Measurements from ENCODE around the gene TTC29. TPM values are rescaled to one million over a fixed set of nuclear protein-coding genes. Genes with fewer than 3 reads are reported as not detected.

TTC29 gene
- total RNA-seq, 1 experiment from 2014 or later = 0.09 TPM

DNA sequence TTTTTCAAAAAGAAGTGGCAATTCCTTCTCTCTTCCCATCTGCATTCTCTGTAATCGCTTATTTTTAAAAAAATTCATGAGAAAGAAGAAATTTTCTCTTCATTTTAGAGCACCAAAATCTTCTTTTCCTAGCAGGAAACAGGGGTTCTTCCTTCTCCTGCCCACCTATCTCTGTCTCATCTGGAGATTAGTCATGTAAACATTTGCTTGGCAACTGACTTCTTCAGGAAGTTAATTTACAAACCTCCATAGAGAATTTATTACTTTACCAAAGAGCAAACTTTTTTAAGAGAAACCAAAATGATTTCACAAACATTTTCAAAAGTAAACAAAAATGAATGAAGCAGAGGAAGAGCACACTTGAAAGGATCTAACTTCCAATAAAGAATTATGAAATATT, 13.5 kb downstream of the TTC29 start:
- TF ChIP-seq SP1 (CRISPR knock-in tag; conservative IDR thresholded peaks at IDR 0.05) (no peak), STAT6 (CRISPR knock-in tag; conservative IDR thresholded peaks at IDR 0.05; ENCODE audit: low read depth) (no peak)

GRCh38 chr4:146930673-146931072, 15.0 kb downstream of the TTC29 start:
- H3K36me3 Mint-ChIP-seq = no peaks in the 10 kb centered on the region
- H3K27me3 Mint-ChIP-seq (ENCODE audit: low read depth) = no peaks in the 10 kb centered on the region

More for the DNA sequence above, 13.5 kb downstream of the TTC29 start:
- Mint-ChIP-seq H3K4me3 (no peak overlapping the region), H3K9me3 (no peaks in the 10 kb centered on the region; the same call in 1 of the 2 replicates), H3K36me3 (no peaks in the 10 kb centered on the region), H3K4me1 (peaks cover 7% of the 10 kb centered on the region), H3K27me3 (ENCODE audit: low read depth) (no peaks in the 10 kb centered on the region), H3K27ac (no peak overlapping the region)
- DNase-seq (ENCODE audit: low spot score) (no peak), ATAC-seq (no peak)
- ChIA-PET CTCF (interaction anchor here (1.0 kb wide), 1 partner anchor 165 kb away, joined by 3 read pairs; no protein-coding TSS in a partner anchor), POLR2A (no interaction called here)

GRCh38 chr4:146927695-146928094, 18.0 kb downstream of the TTC29 start:
- ATAC-seq = no peak
- H3K27me3 Mint-ChIP-seq (ENCODE audit: low read depth) = no peaks in the 10 kb centered on the region
- ChIA-PET POLR2A (interaction anchor here (0.6 kb wide), 1 partner anchor 402 kb away, joined by 5 read pairs; no protein-coding TSS in a partner anchor), CTCF (no interaction called here)
- no peaks in the 10 kb centered on the region for H3K9me3 Mint-ChIP-seq
- no peak for DNase-seq (ENCODE audit: low spot score)
- H3K36me3 Mint-ChIP-seq = no peaks in the 10 kb centered on the region
- peaks cover 7% of the 10 kb centered on the region for H3K4me1 Mint-ChIP-seq
- no peak overlapping the region for H3K27ac Mint-ChIP-seq
- H3K4me3 Mint-ChIP-seq = no peak overlapping the region
- no peak for TF ChIP-seq JUN (CRISPR knock-in tag; IDR thresholded peaks at IDR 0.05)
- TF ChIP-seq ZNF219 (CRISPR knock-in tag; IDR thresholded peaks at IDR 0.05; ENCODE audit: borderline replicate concordance) = no peak
- TF ChIP-seq NFYB (CRISPR knock-in tag; conservative IDR thresholded peaks at IDR 0.05; ENCODE audit: low read depth) = no peak
- TF ChIP-seq, protein P1, sequence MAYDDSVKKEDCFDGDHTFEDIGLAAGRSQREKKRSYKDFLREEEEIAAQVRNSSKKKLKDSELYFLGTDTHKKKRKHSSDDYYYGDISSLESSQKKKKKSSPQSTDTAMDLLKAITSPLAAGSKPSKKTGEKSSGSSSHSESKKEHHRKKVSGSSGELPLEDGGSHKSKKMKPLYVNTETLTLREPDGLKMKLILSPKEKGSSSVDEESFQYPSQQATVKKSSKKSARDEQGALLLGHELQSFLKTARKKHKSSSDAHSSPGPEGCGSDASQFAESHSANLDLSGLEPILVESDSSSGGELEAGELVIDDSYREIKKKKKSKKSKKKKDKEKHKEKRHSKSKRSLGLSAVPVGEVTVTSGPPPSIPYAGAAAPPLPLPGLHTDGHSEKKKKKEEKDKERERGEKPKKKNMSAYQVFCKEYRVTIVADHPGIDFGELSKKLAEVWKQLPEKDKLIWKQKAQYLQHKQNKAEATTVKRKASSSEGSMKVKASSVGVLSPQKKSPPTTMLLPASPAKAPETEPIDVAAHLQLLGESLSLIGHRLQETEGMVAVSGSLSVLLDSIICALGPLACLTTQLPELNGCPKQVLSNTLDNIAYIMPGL (CRISPR knock-in tag; IDR thresholded peaks at IDR 0.05) = no peak
- TF ChIP-seq, protein P2, sequence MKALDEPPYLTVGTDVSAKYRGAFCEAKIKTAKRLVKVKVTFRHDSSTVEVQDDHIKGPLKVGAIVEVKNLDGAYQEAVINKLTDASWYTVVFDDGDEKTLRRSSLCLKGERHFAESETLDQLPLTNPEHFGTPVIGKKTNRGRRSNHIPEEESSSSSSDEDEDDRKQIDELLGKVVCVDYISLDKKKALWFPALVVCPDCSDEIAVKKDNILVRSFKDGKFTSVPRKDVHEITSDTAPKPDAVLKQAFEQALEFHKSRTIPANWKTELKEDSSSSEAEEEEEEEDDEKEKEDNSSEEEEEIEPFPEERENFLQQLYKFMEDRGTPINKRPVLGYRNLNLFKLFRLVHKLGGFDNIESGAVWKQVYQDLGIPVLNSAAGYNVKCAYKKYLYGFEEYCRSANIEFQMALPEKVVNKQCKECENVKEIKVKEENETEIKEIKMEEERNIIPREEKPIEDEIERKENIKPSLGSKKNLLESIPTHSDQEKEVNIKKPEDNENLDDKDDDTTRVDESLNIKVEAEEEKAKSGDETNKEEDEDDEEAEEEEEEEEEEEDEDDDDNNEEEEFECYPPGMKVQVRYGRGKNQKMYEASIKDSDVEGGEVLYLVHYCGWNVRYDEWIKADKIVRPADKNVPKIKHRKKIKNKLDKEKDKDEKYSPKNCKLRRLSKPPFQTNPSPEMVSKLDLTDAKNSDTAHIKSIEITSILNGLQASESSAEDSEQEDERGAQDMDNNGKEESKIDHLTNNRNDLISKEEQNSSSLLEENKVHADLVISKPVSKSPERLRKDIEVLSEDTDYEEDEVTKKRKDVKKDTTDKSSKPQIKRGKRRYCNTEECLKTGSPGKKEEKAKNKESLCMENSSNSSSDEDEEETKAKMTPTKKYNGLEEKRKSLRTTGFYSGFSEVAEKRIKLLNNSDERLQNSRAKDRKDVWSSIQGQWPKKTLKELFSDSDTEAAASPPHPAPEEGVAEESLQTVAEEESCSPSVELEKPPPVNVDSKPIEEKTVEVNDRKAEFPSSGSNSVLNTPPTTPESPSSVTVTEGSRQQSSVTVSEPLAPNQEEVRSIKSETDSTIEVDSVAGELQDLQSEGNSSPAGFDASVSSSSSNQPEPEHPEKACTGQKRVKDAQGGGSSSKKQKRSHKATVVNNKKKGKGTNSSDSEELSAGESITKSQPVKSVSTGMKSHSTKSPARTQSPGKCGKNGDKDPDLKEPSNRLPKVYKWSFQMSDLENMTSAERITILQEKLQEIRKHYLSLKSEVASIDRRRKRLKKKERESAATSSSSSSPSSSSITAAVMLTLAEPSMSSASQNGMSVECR (CRISPR knock-in tag; IDR thresholded peaks at IDR 0.05; ENCODE audit: borderline replicate concordance) = no peak
- TF ChIP-seq ETV6 (CRISPR knock-in tag; IDR thresholded peaks at IDR 0.05) = no peak
- no peak for TF ChIP-seq ZBTB21 (CRISPR knock-in tag; IDR thresholded peaks at IDR 0.05; ENCODE audit: borderline replicate concordance)
- TF ChIP-seq ELF4 (CRISPR knock-in tag; IDR thresholded peaks at IDR 0.05; ENCODE audit: low read depth) = no peak
- TF ChIP-seq, protein P3, sequence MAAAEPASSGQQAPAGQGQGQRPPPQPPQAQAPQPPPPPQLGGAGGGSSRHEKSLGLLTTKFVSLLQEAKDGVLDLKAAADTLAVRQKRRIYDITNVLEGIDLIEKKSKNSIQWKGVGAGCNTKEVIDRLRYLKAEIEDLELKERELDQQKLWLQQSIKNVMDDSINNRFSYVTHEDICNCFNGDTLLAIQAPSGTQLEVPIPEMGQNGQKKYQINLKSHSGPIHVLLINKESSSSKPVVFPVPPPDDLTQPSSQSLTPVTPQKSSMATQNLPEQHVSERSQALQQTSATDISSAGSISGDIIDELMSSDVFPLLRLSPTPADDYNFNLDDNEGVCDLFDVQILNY (CRISPR knock-in tag; IDR thresholded peaks at IDR 0.05) = no peak

More at GRCh38 chr4:146930673-146931072, 15.0 kb downstream of the TTC29 start:
- ATAC-seq (no peak), DNase-seq (ENCODE audit: low spot score) (no peak)
- Mint-ChIP-seq H3K27ac (no peak overlapping the region), H3K4me1 (peaks cover 7% of the 10 kb centered on the region), H3K9me3 (no peaks in the 10 kb centered on the region; the same call in 1 of the 2 replicates), H3K4me3 (no peak overlapping the region)
- POLR2A ChIA-PET = no interaction called here
- CTCF ChIA-PET = no interaction called here
- no peak for TF ChIP-seq MXD4 (CRISPR knock-in tag; IDR thresholded peaks at IDR 0.05; ENCODE audit: borderline replicate concordance)
- TF ChIP-seq, protein P4, sequence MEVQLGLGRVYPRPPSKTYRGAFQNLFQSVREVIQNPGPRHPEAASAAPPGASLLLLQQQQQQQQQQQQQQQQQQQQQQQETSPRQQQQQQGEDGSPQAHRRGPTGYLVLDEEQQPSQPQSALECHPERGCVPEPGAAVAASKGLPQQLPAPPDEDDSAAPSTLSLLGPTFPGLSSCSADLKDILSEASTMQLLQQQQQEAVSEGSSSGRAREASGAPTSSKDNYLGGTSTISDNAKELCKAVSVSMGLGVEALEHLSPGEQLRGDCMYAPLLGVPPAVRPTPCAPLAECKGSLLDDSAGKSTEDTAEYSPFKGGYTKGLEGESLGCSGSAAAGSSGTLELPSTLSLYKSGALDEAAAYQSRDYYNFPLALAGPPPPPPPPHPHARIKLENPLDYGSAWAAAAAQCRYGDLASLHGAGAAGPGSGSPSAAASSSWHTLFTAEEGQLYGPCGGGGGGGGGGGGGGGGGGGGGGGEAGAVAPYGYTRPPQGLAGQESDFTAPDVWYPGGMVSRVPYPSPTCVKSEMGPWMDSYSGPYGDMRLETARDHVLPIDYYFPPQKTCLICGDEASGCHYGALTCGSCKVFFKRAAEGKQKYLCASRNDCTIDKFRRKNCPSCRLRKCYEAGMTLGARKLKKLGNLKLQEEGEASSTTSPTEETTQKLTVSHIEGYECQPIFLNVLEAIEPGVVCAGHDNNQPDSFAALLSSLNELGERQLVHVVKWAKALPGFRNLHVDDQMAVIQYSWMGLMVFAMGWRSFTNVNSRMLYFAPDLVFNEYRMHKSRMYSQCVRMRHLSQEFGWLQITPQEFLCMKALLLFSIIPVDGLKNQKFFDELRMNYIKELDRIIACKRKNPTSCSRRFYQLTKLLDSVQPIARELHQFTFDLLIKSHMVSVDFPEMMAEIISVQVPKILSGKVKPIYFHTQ (CRISPR knock-in tag; IDR thresholded peaks at IDR 0.05) = no peak
- TF ChIP-seq, protein P5, sequence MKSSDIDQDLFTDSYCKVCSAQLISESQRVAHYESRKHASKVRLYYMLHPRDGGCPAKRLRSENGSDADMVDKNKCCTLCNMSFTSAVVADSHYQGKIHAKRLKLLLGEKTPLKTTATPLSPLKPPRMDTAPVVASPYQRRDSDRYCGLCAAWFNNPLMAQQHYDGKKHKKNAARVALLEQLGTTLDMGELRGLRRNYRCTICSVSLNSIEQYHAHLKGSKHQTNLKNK (CRISPR knock-in tag; IDR thresholded peaks at IDR 0.05) = no peak
- TF ChIP-seq ZNF423 (CRISPR knock-in tag; IDR thresholded peaks at IDR 0.05) = no peak
- no peak for TF ChIP-seq GTF2I (CRISPR knock-in tag; conservative IDR thresholded peaks at IDR 0.05)
- TF ChIP-seq EMX1 (CRISPR knock-in tag; IDR thresholded peaks at IDR 0.05) = no peak
